GM23248 (cell line): ENCODE results near the gene MORC4. TPM values are rescaled to one million over a fixed set of nuclear protein-coding genes. Genes with fewer than 3 reads are reported as not detected.

Experiments
- DNase-seq: peaks from one replicate; pipeline ENCODE4 v3.0.0-alpha.2; 2015
- H2AFZ ChIP-seq: fragments of 200-600 bp; sonication (generic); 2 replicates; pipeline ENCODE4 v1.6.1; 2016; ENCODE audit warnings: antibody characterized with exemption
- H3F3A ChIP-seq: fragments of 200-600 bp; sonication (generic); 2 replicates; pipeline ENCODE4 v1.6.1; 2016; ENCODE audit warnings: mild to moderate bottlenecking, antibody characterized with exemption, mixed run types; ENCODE audit not compliant: insufficient read depth
- H3K27ac ChIP-seq: fragments of 200-600 bp; sonication (generic); 2 replicates; pipeline ENCODE4 v1.5.1; 2016; ENCODE audit warnings: mild to moderate bottlenecking
- H3K27me3 ChIP-seq: fragments of 200-600 bp; sonication (generic); replicated peaks from 2 replicates; pipeline ENCODE4 v1.6.1; 2016; ENCODE audit warnings: mild to moderate bottlenecking; ENCODE audit not compliant: insufficient read depth
- H3K36me3 ChIP-seq: fragments of 200-600 bp; sonication (generic); 2 replicates; pipeline ENCODE4 v1.6.1; 2016; ENCODE audit warnings: low read depth, mild to moderate bottlenecking
- H3K4me1 ChIP-seq: fragments of 200-600 bp; sonication (generic); 2 replicates; pipeline ENCODE4 v1.6.1; 2016; ENCODE audit warnings: mild to moderate bottlenecking; ENCODE audit not compliant: insufficient read depth
- H3K4me2 ChIP-seq: fragments of 200-600 bp; sonication (generic); one replicate; pipeline ENCODE4 v1.6.1; 2016; ENCODE audit warnings: mild to moderate bottlenecking; ENCODE audit not compliant: unreplicated experiment
- H3K4me3 ChIP-seq: fragments of 200-600 bp; sonication (generic); 2 replicates; pipeline ENCODE4 v1.5.1; 2016; ENCODE audit warnings: mild to moderate bottlenecking
- H3K79me2 ChIP-seq: fragments of 200-600 bp; sonication (generic); 2 replicates; pipeline ENCODE4 v1.6.1; 2016; ENCODE audit warnings: mild to moderate bottlenecking; ENCODE audit not compliant: insufficient read depth
- H3K9ac ChIP-seq: fragments of 200-600 bp; sonication (generic); 2 replicates; pipeline ENCODE4 v1.6.1; 2016; ENCODE audit warnings: mild to moderate bottlenecking
- H3K9me2 ChIP-seq: fragments of 200-600 bp; sonication (generic); 2 replicates; pipeline ENCODE4 v1.6.1; 2016; ENCODE audit warnings: mixed run types, mild to moderate bottlenecking, moderate library complexity; ENCODE audit not compliant: insufficient read depth
- H3K9me3 ChIP-seq: fragments of 200-600 bp; sonication (generic); one replicate; pipeline ENCODE4 v1.6.1; 2017; ENCODE audit warnings: low read depth
- H4K20me1 ChIP-seq: fragments of 200-600 bp; sonication (generic); 2 replicates; pipeline ENCODE4 v1.6.0; 2016; ENCODE audit not compliant: insufficient read depth
- EZH2 ChIP-seq: fragments of 200-600 bp; sonication (generic); IDR thresholded peaks from 2 replicates; pipeline ENCODE4 v1.6.1; 2018; ENCODE audit warnings: antibody characterized with exemption, mild to moderate bottlenecking; ENCODE audit not compliant: insufficient read depth, poor library complexity, severe bottlenecking
- EZH2phosphoT487 ChIP-seq: fragments of 200-600 bp; sonication (generic); IDR thresholded peaks from 2 replicates; pipeline ENCODE4 v1.6.1; 2018; ENCODE audit warnings: antibody characterized with exemption, moderate library complexity, mild to moderate bottlenecking, low read depth; ENCODE audit not compliant: insufficient read depth
- WGBS, 2 experiments: methylation state at CpG; one replicate each; pipeline ENCODE4 v1.1.6; 2015 to 2017; ENCODE audit warnings: low lambda C conversion rate in 2 of 2, low coverage in 1 of 2; ENCODE audit errors: missing lambda C conversion rate in 2 of 2; 5-methylcytosine and 5-hydroxymethylcytosine counted together
- in situ Hi-C: fragments of 300-500 bp; cut with MboI; formaldehyde crosslinking; loops from 2 replicates; pipeline ENCODE4 v1.15.0; 2020
- polyA plus RNA-seq: library from polyadenylated mRNA; unstranded; fragments of >200 nt; fragmentation: Nextera tagmentation; extraction: Ambion mirVana; gene quantifications from 2 replicates; pipeline ENCODE4 v1.2.1, GENCODE V29; 2016
- total RNA-seq: library from RNA; depleted of rRNA; stranded (reverse); fragments of >200 nt; shearing (Covaris generic); gene quantifications from 2 replicates; pipeline ENCODE4 v1.2.3, GENCODE V29; 2014

MORC4 gene
- total and polyA plus RNA-seq, 2 experiments from 2014 or later, result 12.3 to 23.7 TPM

DNA sequence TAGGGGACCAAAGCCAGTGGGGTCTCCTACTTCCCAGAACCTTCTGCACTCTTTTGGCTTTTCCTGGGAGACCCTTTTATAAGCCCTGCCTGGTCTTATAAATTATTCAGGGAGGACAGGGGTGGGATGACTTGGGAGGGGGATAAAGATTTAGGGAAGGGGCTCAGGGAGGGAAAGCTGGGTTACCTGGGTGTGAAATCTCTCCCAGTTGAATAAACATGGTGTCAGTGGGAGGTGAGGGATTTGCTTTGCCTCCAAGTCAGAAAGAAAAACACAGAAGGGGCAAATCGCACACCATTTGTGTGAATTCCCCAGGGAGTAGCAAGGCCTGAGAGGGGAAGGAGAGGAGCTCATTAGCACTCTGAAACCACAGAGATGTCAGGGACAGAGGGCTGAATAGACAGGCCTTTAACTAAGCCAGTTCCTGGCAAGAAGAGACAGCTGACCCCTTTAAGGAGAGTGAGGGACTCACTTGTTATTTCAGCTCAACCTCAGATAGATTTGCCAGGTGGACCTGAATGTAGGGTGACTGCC lies 96.7 kb downstream of the MORC4 start, which contains the start of gene RIPPLY1:
RIPPLY1 (minus strand) TSS at position 51 of the 534 bp plus-strand sequence. CDS start 54 bp downstream, outside the sequence.
- no peak within 1 kb of the TSS for H3K4me3 ChIP-seq
- no peaks in the 10 kb centered on the region for H3K27me3 ChIP-seq
- no peaks in the 10 kb centered on the region for H3K4me1 ChIP-seq
- H3K27ac ChIP-seq, result no peak within 1 kb of the TSS
- no peaks in the 10 kb centered on the region for H3K36me3 ChIP-seq
- no peak within 1 kb of the TSS for H3K4me2 ChIP-seq
- no peaks in the 10 kb centered on the region for H3K79me2 ChIP-seq
- H3K9me3 ChIP-seq, result no peaks in the 10 kb centered on the region
- H3F3A ChIP-seq, result no peaks in the 10 kb centered on the region
- no peaks in the 10 kb centered on the region for H4K20me1 ChIP-seq
- in situ Hi-C loops, result no loop called here
- no peak within 1 kb of the TSS for H3K9ac ChIP-seq
- no peaks in the 10 kb centered on the region for H3K9me2 ChIP-seq
- H2AFZ ChIP-seq, result no peak within 1 kb of the TSS
- DNase-seq, result no peak
- no peak for TF ChIP-seq EZH2phosphoT487
- TF ChIP-seq EZH2, result no peak
- WGBS, 2 experiments, result 82 to 100% methylated on average over 1 of the region's 1 CpG

DNA sequence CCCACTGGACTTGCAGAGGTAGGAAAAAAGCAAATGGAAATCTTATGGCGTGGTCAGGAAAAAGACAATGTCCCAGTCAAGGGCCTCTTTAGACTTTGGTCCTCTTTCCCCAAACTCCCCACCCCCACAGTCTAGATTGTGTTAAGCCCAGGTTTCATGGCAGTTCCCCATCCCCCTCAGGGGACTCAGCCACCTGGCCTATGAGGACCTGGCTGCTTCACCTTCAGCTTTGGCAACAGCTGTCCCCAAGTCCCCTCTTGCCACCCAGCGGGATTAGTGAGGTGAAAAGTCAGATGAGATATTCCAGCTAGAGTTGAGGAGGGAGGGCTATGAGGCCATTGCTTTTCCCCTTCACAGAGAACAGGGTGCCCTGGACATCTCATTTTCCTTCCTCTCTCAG lies 97.3 kb downstream of the MORC4 start:
- no peak for DNase-seq
- TF ChIP-seq EZH2, result no peak
- in situ Hi-C loops, result no loop called here
- no peaks in the 10 kb centered on the region for H3K27me3 ChIP-seq
- H3K4me1 ChIP-seq, result 0 out of 2 replicates have a peak, but pooled peaks cover under 1% of the 10 kb centered on the region
- WGBS, 2 experiments, result 57 to 67% methylated on average over 2 of the region's 2 CpGs
- H3F3A ChIP-seq, result no peaks in the 10 kb centered on the region
- H2AFZ ChIP-seq, result no peak overlapping the region
- no peaks in the 10 kb centered on the region for H3K9me3 ChIP-seq
- no peaks in the 10 kb centered on the region for H3K9me2 ChIP-seq
- no peaks in the 10 kb centered on the region for H3K79me2 ChIP-seq
- H3K4me2 ChIP-seq, result no peak overlapping the region
- H4K20me1 ChIP-seq, result no peaks in the 10 kb centered on the region
- H3K36me3 ChIP-seq, result no peaks in the 10 kb centered on the region
- H3K27ac ChIP-seq, result no peak overlapping the region
- H3K9ac ChIP-seq, result no peak overlapping the region
- no peak overlapping the region for H3K4me3 ChIP-seq

DNA sequence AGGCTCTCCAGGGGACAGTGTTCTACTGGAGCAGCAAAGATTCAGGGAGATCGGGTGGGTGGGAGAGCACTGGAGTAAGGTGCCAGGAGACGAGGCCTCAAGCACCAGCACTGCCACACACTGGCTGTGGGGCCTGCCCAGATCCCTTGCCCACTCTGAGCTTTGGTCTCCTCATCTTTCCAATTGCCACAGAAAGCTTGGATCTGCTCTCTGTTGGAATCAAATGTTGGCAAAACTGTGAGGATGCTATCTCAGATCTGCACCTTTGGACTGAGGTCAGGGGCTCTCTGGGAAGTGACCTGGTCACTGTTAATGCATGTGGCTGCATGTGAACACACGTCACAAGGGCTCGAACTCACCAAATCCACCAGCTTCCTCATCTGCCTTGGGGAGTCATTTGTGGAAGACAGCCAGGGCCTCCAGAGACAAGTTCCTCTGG lies 98.2 kb downstream of the MORC4 start:
- Histone ChIP-seq H3K36me3 (no peaks in the 10 kb centered on the region), H3K4me1 (0 out of 2 replicates have a peak, but pooled peaks cover 8% of the 10 kb centered on the region), H3K9ac (no peak overlapping the region), H3K4me3 (no peak overlapping the region), H3K27ac (no peak overlapping the region), H4K20me1 (no peaks in the 10 kb centered on the region), H3K9me3 (no peaks in the 10 kb centered on the region), H3K9me2 (no peaks in the 10 kb centered on the region), H3K79me2 (no peaks in the 10 kb centered on the region), H3F3A (no peaks in the 10 kb centered on the region), H2AFZ (no peak overlapping the region), H3K27me3 (no peaks in the 10 kb centered on the region), H3K4me2 (no peak overlapping the region)
- WGBS, 2 experiments, result 80 to 90% methylated on average over 1 to 2 of the region's 4 CpGs
- in situ Hi-C loops, result no loop called here
- DNase-seq, result no peak
- no peak for TF ChIP-seq EZH2phosphoT487
- TF ChIP-seq EZH2, result no peak

DNA sequence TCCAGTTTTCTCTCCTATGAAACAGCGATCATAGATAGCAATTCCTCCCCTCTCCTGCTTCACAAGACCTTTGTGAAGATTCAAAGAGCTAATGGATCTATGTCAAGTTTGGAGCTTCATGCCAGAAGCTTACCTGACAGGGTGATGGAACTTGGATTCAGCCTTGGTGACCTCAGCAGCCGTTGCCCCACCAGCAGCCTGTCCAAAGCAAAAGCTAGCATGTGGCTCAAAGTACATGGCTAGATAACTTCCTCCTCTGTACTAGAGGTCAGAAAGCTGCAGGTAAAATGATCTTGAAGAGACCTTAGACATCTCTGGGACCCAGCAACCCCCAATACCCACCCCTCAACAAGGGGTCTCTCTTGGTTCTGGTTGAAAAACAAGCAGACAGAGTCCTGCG lies 98.7 kb downstream of the MORC4 start:
- no peaks in the 10 kb centered on the region for H3F3A ChIP-seq
- H3K4me2 ChIP-seq, result no peak overlapping the region
- no peak for DNase-seq
- no peak overlapping the region for H3K27ac ChIP-seq
- no peak overlapping the region for H3K4me3 ChIP-seq
- no peaks in the 10 kb centered on the region for H3K9me3 ChIP-seq
- H3K9me2 ChIP-seq, result no peaks in the 10 kb centered on the region
- no peaks in the 10 kb centered on the region for H3K36me3 ChIP-seq
- no peaks in the 10 kb centered on the region for H4K20me1 ChIP-seq
- no peak overlapping the region for H2AFZ ChIP-seq
- TF ChIP-seq EZH2phosphoT487 (no peak), EZH2 (no peak)
- H3K4me1 ChIP-seq, result 0 out of 2 replicates have a peak, but pooled peaks cover 8% of the 10 kb centered on the region
- H3K79me2 ChIP-seq, result no peaks in the 10 kb centered on the region
- WGBS, 2 experiments, result 85 to 88% methylated on average over 2 to 3 of the region's 3 CpGs
- in situ Hi-C loops, result no loop called here
- H3K9ac ChIP-seq, result no peak overlapping the region
- no peaks in the 10 kb centered on the region for H3K27me3 ChIP-seq

DNA sequence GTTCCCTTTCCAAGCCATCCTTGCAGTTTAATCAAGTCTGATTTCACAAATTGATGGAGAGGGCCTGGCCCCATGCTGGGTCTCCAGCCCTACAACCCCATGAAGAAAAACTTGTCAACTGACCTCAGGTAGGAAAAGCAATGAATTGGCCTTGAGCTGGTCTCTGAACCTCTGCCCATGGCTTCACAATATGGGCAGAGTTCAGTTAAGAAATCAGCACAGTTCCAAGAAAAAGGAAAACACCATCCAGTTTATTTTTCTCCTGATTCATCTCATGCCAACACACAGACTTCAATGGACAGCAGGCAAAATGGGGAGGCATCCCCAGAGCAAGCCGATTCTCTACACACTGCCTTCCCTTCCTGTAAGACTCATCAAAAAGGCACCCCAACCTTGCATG lies 100.2 kb downstream of the MORC4 start:
- no peaks in the 10 kb centered on the region for H3K9me2 ChIP-seq
- H3K9ac ChIP-seq, result no peak overlapping the region
- H3K9me3 ChIP-seq, result no peaks in the 10 kb centered on the region
- no peaks in the 10 kb centered on the region for H3K27me3 ChIP-seq
- no peaks in the 10 kb centered on the region for H3K79me2 ChIP-seq
- H3K36me3 ChIP-seq, result no peaks in the 10 kb centered on the region
- H3F3A ChIP-seq, result peaks cover 9% of the 10 kb centered on the region; the same call in 1 of the 2 replicates
- peaks cover 20% of the 10 kb centered on the region for H3K4me1 ChIP-seq
- DNase-seq, result no peak
- TF ChIP-seq EZH2 (no peak), EZH2phosphoT487 (no peak)
- WGBS, 2 experiments, result 80% methylated on average over 1 of the region's 1 CpG; no CpG with 5 or more reads in 1 of the 2 experiments
- H4K20me1 ChIP-seq, result no peaks in the 10 kb centered on the region
- H3K27ac ChIP-seq, result no peak overlapping the region
- H3K4me3 ChIP-seq, result no peak overlapping the region
- no peak overlapping the region for H3K4me2 ChIP-seq
- no peak overlapping the region for H2AFZ ChIP-seq
- in situ Hi-C loops, result no loop called here
